ENCODE measurements around the gene CD84.
"Not testable (repeated sequence)": the region's sequence is repeated elsewhere in the genome, so short reads cannot be mapped to it uniquely, and the experiment has no call there.

The CD84 gene

GRCh38 chr1:160519642-160520435, 59.5 kb downstream of the CD84 start:
- no peak for DNase-seq (ENCODE audit: low read depth in 1 of 2, low spot score in 1 of 2)

- not testable (repeated sequence) for DNase-seq (ENCODE audit: low read depth in 1 of 2, low spot score in 1 of 2)
These were observed 61.8 kb downstream of the CD84 start for GRCh38 chr1:160517519-160517918.

GRCh38 chr1:160515908-160516307, 63.4 kb downstream of the CD84 start:
- not testable (repeated sequence) for DNase-seq (ENCODE audit: low read depth in 1 of 2, low spot score in 1 of 2)

GRCh38 chr1:160504651-160505050, 74.6 kb downstream of the CD84 start:
- no peak for DNase-seq (ENCODE audit: low read depth in 1 of 2, low spot score in 1 of 2)

GRCh38 chr1:160503087-160503486, 76.2 kb downstream of the CD84 start:
- DNase-seq (ENCODE audit: low read depth in 1 of 2, low spot score in 1 of 2): no peak

- no peak for DNase-seq (ENCODE audit: low read depth in 1 of 2, low spot score in 1 of 2)
These were observed 78.8 kb downstream of the CD84 start for GRCh38 chr1:160500321-160500990.

- no peak for DNase-seq (ENCODE audit: low read depth in 1 of 2, low spot score in 1 of 2)
These were observed 79.7 kb downstream of the CD84 start for GRCh38 chr1:160499631-160500030.

GRCh38 chr1:160498301-160499065, 80.8 kb downstream of the CD84 start:
- DNase-seq (ENCODE audit: low read depth in 1 of 2, low spot score in 1 of 2): not testable (repeated sequence)

GRCh38 chr1:160496334-160496733, 83.0 kb downstream of the CD84 start:
- no peak for DNase-seq (ENCODE audit: low read depth in 1 of 2, low spot score in 1 of 2)

- DNase-seq (ENCODE audit: low read depth in 1 of 2, low spot score in 1 of 2): no peak
These were observed 84.7 kb downstream of the CD84 start for GRCh38 chr1:160494620-160495019.

- no peak for DNase-seq (ENCODE audit: low read depth in 1 of 2, low spot score in 1 of 2)
These were observed 86.7 kb downstream of the CD84 start for GRCh38 chr1:160492617-160493016.

GRCh38 chr1:160491981-160492380, 87.3 kb downstream of the CD84 start:
- no peak for DNase-seq (ENCODE audit: low read depth in 1 of 2, low spot score in 1 of 2)

All from activated CD4-positive, alpha-beta T cell treated with anti-CD3 and anti-CD28 coated beads, Interleukin-2, amount 50 U/mL, for 24 hours (primary cell).